NB4 (cell line): ENCODE measurements around the gene CNTNAP2.

Source experiments
- DNase-seq: peaks from one replicate; pipeline ENCODE4 v3.0.0; 2010; ENCODE audit warnings: low read depth
- H3K4me3 ChIP-seq: one replicate; pipeline ENCODE4 v1.5.1; 2011; ENCODE audit warnings: mild to moderate bottlenecking, low read depth, low read length, moderate library complexity
- CTCF ChIP-seq: IDR thresholded peaks from one replicate; pipeline ENCODE4 v1.5.1; 2012; ENCODE audit warnings: low read depth, low read length
- MYC ChIP-seq: IDR thresholded peaks from 2 replicates; pipeline ENCODE4 v1.6.1; 2011; ENCODE audit warnings: low read depth, low read length
- POLR2A ChIP-seq: IDR thresholded peaks from 2 replicates; pipeline ENCODE4 v1.6.1; 2011; ENCODE audit warnings: mild to moderate bottlenecking; ENCODE audit not compliant: insufficient read length; ENCODE audit errors: extremely low read depth
- TF ChIP-seq, protein P1 (sequence below): IDR thresholded peaks from 2 replicates; pipeline ENCODE4 v1.6.1; 2011; ENCODE audit warnings: low read depth, low read length

The CNTNAP2 gene

GRCh38 chr7:146606628-146607027 is 490.0 kb downstream of the CNTNAP2 start:
- no peak for TF ChIP-seq MYC
- no peak for TF ChIP-seq POLR2A
- no peak for TF ChIP-seq CTCF
- TF ChIP-seq, protein P1, sequence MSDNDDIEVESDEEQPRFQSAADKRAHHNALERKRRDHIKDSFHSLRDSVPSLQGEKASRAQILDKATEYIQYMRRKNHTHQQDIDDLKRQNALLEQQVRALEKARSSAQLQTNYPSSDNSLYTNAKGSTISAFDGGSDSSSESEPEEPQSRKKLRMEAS: no peak
- no peak for DNase-seq
- H3K4me3 ChIP-seq: no peak overlapping the region

DNA sequence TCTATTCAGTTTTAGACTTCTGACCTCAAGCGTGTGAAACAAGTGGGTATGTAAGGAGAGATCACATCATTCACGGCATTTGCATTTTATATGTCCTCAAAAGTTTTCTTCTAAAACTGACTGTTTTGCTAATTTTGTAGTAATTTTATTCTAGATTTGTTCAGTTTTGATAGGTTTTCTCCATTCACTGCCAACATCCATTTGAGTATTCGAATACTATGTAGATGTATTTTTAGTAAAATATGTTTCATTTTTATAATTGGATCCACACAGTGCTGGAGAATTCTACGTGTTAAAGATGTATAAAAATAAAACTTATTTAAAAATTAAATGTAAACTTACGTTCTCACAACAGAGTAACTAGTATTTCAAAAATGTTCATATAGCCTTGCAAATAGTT is 503.0 kb downstream of the CNTNAP2 start:
- no peak overlapping the region for H3K4me3 ChIP-seq
- no peak for DNase-seq
- no peak for TF ChIP-seq POLR2A
- TF ChIP-seq, protein P1: no peak
- no peak for TF ChIP-seq CTCF

DNA sequence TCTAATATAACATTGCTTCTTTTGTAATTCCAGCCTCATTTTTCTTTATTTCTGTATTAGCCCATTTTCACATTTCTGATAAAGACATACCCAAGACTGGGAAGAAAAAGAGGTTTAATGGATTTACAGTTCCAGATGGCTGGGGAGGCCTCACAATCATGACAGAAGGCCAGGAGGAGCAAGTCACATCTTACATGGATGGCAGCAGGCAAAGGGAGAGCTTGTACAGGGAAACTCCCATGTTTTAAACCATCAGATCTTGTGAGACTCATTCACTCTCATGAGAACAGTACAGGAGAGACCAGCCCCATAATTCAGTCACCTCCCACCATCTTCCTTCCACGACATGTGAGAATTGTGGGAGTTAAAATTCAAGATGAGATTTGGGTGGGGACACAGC is 510.3 kb downstream of the CNTNAP2 start:
- no peak for DNase-seq
- no peak overlapping the region for H3K4me3 ChIP-seq
- no peak for TF ChIP-seq POLR2A
- TF ChIP-seq MYC: no peak
- TF ChIP-seq, protein P1: no peak
- TF ChIP-seq CTCF: no peak

DNA sequence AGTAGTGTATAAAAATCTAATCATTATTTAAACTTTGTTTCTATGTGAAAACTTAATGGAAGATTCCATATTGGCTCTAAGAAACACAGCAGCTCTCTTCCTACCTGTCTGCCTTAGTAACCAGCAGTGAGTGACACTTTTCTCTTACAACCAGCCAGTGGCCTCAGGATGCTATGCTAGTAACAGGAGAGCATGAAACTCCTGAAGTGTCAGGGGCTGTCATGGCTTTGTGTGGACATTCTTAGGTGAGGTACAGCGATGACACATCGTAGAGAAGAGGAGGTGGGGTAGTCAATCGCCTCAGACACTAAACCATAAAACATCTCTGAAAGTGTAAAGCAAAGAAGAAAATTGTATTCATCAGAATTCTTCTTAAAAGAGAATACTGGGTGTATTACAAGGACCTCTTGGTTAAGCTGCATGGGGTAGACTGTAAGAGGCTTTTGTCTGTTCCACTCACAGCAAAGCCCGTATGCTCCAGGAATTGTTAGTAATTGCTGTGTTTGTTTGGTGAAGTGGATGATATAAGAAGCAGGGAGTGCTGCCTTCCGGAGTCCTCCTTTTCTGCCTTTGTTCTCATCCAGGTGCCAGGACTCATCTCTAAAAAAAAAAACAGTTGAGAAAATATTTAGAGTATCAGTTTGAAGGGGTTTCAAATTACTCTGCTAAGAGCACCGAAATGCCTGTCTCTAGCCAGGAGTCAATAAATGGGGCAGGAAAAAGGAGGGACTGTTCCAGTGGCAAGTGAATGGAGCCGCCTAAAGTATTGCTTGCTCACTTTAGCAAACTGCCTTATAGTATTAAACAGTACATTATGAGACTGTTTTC is 518.8 kb downstream of the CNTNAP2 start:
- no peak overlapping the region for H3K4me3 ChIP-seq
- no peak for TF ChIP-seq CTCF
- no peak for TF ChIP-seq POLR2A
- TF ChIP-seq MYC: no peak
- TF ChIP-seq, protein P1: no peak
- no peak for DNase-seq

- no peak overlapping the region for H3K4me3 ChIP-seq
- no peak for TF ChIP-seq POLR2A
- TF ChIP-seq, protein P1: no peak
- TF ChIP-seq CTCF: no peak
- TF ChIP-seq MYC: no peak
- DNase-seq: no peak
Measured at GRCh38 chr7:146636033-146636356, 519.4 kb downstream of the CNTNAP2 start.

- TF ChIP-seq, protein P1: no peak
- TF ChIP-seq POLR2A (no peak), CTCF (no peak), MYC (no peak)
- DNase-seq: no peak
- H3K4me3 ChIP-seq: no peak overlapping the region
Measured at GRCh38 chr7:146636581-146636980, 520.0 kb downstream of the CNTNAP2 start.
